GM21423 (cell line): ENCODE measurements around the gene GPD1L.
A peak's percentile ranks its signal among the peaks of the same experiment; 100 is the strongest.
"Not testable (repeated sequence)": the region's sequence is repeated elsewhere in the genome, so short reads cannot be mapped to it uniquely, and the experiment has no call there.

ENCODE experiments used
- ATAC-seq: cut with Tn5 transposase; IDR thresholded peaks from one replicate; pipeline ENCODE4 v1.9.1; 2021; ENCODE audit warnings: mild to moderate bottlenecking, moderate library complexity; ENCODE audit not compliant: unreplicated experiment

Gene GPD1L

GRCh38 chr3:32106132-32106928, at the start of gene GPD1L:
Gene GPD1L (plus strand): TSS chr3:32106620. CDS start chr3:32106712, 92 bp downstream.
- peak; percentile 100 for ATAC-seq

DNA sequence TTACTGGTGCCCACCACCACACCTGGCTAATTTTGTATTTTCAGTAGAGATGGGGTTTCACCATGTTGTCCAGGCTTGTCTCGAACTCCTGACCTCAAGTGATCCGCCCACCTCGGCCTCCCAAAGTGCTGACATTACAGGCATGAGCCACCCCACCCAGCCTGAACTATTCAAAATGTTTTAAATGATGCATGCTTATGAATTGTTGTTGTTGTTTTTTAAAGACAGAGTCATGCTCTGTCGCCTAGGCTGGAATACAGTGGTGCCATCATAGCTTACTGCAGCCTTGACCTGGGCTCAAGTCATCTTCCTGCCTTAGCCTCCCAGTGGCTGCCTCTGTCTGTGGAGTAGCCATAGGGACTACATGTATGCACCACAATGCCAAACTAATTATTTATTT, 48.0 kb upstream of the GPD1L start:
- ATAC-seq: not testable (repeated sequence)

- no peak for ATAC-seq
Measured at GRCh38 chr3:32062950-32063582, 43.4 kb upstream of the GPD1L start.

DNA sequence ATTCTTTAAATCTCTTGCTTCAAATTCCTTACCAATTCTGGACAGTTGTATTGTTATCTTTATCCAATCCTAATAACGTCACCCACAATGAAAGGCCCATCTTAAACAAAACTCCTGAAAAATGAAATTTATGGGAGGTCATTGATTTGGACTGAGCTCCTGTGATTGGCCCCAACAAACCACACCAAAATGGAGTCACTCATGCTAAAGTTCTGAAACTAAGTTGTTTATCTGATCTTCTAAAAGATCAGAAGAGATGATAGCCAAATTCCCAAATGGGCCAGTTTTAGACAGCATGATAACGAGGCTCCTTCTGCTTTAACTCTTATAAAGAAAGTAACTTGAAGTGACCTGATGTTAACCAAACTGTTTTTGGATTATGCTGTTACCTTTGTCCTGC, 39.7 kb upstream of the GPD1L start:
- ATAC-seq: no peak

- not testable (repeated sequence) for ATAC-seq
Measured at GRCh38 chr3:32074194-32074593, 32.2 kb upstream of the GPD1L start.

DNA sequence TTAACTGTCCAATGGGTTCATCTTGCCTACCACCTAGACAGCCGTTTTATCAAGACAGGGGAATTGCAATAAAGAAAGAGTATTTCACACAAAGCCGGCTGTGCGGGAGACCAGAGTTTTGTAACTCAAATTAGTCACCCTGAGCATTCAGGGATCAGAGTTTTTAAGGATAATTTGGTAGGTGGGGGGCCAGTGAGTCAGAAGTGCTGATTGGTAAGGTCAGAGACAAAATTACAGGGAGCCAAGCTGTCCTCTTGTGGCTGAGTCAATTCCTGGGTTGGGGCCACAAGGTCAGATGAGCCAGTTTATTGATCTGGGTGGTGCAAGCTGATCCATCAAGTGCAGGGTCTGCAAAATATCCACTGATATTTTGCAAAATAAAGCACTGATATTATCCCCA, 29.9 kb upstream of the GPD1L start:
- ATAC-seq: no peak

DNA sequence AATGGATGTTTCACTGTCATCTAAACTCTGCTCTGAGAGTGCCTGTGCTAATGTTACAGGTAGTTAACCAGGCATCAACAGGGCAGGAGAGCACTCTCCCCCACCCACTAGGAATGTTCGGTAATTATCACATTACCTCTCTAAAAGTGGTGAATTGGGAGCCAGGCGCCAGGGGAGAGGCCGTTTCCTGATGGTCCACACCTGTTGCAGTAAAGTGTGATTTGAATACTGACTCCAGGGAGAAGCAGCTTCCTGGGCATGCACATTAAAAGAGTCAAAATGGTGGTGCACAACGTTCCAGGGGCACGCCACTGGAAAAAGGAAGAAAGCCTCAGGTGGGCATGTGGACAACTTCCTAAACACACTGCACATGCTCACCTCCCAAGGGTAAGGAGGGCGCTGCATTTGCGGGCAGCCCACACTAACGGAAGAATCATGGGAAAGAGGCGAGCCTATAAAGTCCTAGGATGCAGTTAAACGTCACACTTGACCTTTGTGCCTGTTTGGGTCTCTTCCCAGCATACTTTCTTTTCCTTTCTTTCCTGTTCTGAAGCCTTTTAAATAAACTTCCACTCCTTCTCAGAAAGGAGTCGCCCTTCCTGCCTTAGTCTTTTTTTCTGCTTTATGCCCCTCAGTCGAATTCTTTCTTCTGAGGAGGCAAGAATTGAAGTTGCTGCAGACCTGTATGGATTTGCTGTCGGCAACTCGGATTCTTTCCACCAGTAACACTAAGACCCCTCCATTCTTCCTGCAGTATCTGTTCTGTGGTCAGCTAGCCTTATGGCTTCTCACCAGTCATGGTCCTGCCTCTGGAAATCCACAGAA, 28.9 kb upstream of the GPD1L start:
- ATAC-seq: no peak

DNA sequence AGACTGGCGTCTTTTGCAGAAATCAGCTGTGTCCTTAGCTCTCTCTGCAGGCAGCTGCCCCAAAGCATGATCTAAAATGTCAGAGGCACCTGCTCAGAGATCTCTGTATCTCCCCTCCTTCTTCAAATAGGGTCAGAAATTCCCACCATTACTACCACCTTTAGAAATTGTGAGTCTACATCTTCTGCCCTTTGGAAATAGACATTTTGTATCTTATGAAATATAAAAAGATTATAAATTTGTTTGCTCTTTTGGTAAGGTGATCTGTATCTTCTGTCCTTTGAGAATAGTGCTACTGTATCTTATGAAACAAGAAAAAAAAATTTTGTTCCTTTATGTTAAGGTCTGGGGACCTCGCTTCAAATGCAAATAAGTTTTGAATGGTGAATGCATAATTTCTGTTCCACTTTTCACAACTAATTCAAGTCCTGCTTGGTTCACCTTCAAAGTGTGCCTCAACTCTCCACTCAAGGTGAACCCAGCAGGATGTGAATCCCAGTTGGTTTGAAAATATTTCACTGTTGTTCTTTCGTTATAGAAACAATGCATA, 28.3 kb upstream of the GPD1L start:
- ATAC-seq: no peak

DNA sequence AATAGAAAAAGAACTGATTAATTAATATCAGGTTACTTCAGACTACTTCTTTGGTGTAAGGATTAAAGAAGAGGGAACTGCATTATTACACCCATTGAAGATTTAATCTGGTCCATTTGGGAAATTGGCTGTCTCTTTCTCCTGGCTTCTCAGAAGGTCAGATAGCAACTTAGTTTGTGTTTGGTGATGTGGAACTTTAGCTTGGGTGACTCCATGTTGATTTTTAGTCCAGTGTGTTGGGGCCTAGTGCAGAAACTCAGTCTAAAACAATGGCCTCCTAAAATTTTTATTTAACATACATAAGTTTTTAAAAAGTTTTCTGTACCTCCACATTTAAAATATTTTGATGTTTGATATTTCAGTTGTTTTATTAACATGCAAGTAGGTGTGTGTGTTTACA, 27.6 kb upstream of the GPD1L start:
- no peak for ATAC-seq

- no peak for ATAC-seq
Measured at GRCh38 chr3:32082721-32083120, 23.7 kb upstream of the GPD1L start.

DNA sequence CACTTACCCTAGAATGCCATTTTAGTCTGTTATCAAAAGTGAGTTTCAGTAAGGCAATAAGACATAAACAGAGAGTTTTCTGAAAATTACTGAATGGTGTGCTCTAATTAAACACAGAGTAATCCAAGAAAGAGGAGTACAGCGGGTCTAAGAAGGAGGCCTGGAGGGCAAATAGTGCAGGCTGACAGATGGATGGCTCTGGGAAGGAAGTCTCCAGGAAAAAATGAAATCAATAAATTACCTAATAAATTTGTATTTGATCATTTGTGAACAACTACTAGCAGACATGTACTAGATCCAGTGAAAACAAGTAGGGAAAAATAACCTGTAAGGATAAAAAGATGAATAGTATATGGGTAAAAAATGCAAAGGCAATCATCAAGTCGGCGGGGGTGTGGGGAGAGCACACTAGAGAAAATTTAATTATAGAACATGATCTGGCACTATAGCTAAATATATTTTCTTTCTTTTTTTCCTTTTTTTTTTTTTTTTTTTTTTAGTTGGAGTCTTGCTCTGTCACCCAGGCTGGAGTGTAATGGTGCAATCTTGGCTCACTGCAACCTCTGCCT, 22.6 kb upstream of the GPD1L start:
- ATAC-seq: no peak

DNA sequence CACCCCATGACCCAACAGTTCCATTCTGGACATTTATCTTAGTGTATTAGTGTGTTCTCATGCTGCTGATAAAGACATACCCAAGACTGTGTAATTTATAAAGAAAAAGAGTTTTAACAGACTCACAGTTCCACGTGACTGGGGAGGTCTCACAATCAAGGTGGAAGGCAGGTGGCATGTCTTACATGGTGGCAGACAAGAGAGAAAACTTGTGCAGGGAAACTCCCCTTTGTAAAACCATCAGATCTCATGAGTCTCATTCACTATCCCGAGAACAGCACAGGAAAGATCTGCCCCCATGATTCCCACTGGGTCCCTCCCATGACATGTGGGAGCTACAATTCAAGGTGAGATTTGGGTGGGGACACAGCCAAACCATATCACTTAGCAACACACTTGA, 21.6 kb upstream of the GPD1L start:
- no peak for ATAC-seq

DNA sequence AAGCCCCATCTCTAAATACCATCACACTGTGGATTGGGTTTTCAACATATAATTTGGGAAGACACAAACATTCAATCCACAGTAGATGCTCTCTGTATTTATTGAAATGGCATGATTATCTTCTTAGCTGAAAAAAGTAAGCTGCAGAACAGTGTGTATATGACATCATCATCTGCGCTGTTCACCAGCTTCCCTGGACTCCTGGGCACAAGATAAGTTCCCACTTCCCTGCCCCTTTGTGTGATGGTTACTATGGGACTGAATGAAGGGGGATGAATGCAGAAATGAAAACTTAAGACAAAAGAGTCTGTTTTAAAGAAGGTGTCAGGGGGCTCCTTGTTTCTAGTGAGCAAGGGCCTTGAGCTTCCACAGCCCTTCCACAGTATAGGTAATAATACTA, 20.0 kb upstream of the GPD1L start:
- ATAC-seq: no peak

DNA sequence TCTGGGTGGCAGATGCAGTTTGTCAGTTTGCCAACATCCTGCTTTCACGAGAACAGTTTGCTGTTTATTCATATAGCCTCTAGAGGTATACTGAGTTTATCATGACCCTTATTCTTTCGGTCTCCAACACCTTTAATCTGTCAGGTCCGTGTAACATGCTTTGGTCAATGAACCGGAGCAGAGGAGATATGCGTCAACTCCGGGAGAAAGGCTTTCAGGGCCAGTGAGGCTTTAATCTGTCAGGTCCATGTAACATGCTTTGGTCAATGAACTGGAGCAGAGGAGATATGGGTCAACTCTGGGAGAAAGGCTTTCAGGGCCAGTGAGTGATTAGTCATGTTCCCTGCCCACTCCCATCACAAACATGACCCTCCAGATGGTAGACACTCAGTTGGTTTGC, 16.9 kb upstream of the GPD1L start:
- no peak for ATAC-seq

GRCh38 chr3:32093204-32093603, 13.2 kb upstream of the GPD1L start:
- no peak for ATAC-seq

DNA sequence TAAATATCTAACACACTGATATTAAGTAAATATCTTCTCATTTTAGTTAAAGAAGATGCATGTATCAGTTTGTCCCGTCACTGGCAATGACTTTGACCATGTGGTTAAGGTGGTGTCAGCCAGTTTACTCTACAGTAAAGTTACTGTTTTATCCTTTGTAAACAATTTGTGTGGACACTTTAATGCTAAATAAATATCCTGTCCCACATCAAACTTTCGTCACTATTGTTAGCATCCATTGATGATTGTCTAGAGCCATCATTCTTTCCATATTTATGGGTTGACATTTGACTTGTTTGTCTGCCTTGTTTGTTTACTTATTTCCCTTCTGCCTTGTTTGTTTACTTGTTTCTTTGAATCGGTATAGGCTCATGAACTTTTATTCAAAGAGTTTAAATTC, 11.0 kb upstream of the GPD1L start:
- no peak for ATAC-seq

- ATAC-seq: peak; percentile 60
Measured at GRCh38 chr3:32097768-32098167, 8.7 kb upstream of the GPD1L start.

- ATAC-seq: no peak
Measured at GRCh38 chr3:32098528-32098927, 7.9 kb upstream of the GPD1L start.

- no peak for ATAC-seq
Measured at GRCh38 chr3:32100465-32100864, 6.0 kb upstream of the GPD1L start.

DNA sequence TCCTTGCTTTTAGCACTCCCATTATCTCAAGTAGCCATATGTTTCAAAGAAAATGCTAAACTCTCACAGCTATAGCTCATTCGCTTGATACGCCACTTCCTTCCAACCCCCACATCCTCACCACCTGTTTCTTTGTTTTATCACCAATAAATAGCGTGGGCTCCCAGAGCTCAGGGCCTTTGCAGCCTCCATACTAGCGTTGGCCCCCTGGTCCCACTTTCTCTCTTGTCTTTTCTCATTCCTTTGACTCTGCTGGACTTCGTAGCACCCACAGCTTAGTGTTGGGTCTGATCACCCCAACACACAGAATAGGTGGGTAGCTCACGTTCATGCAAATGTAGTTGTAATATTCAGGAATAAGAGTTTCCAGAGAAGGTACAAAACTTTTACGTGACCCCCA, 4.1 kb upstream of the GPD1L start:
- ATAC-seq: no peak

DNA sequence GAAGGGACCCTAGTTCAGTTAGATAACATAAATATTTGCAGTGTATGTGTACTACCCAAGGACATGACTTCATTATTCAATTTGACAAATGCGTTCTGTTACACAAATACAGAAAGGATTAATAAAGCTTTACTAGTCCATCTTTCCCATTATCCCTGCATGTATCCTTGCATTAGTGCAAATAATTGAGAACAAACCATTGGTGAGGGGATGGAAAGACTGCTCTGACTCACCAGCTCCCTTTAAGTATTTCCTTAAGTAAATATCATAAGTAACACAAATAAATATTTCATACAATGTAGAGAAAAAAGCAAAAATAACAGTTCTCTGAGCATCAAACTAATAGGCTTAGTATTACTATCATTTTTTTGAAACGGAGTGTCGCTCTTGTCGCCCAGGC, 1.9 kb upstream of the GPD1L start:
- ATAC-seq: no peak
